ENCODE measurements around the gene UNC5C.

GRCh38 chr4:95358421-95358820, 190.4 kb downstream of the UNC5C start:
- TF ChIP-seq ZNF396 (CRISPR knock-in tag; IDR thresholded peaks at IDR 0.05; ENCODE audit: borderline replicate concordance) (no peak), CTCF (IDR thresholded peaks at IDR 0.05) (no peak), ATF2 (CRISPR knock-in tag; IDR thresholded peaks at IDR 0.05; ENCODE audit: borderline replicate concordance, low read depth) (no peak), TCF7 (CRISPR knock-in tag; IDR thresholded peaks at IDR 0.05; ENCODE audit: low read depth) (no peak), ZNF671 (CRISPR knock-in tag; IDR thresholded peaks at IDR 0.05) (no peak), MAX (CRISPR knock-in tag; IDR thresholded peaks at IDR 0.05) (no peak), ZSCAN18 (CRISPR knock-in tag; IDR thresholded peaks at IDR 0.05) (no peak), MLX (CRISPR knock-in tag; IDR thresholded peaks at IDR 0.05) (no peak), ATF6 (CRISPR knock-in tag; IDR thresholded peaks at IDR 0.05) (no peak), SP1 (CRISPR knock-in tag; conservative IDR thresholded peaks at IDR 0.05) (no peak), KAT7 (CRISPR knock-in tag; IDR thresholded peaks at IDR 0.05; ENCODE audit: borderline replicate concordance) (no peak), E2F4 (CRISPR knock-in tag; IDR thresholded peaks at IDR 0.05; ENCODE audit: borderline replicate concordance, low read depth) (no peak)
